ENCODE results near the gene SBSN. TPM values are rescaled to one million over a fixed set of nuclear protein-coding genes. Genes with fewer than 3 reads are reported as not detected.

The SBSN gene
- total RNA-seq, 1 donor from 2014 or later: not detected

DNA sequence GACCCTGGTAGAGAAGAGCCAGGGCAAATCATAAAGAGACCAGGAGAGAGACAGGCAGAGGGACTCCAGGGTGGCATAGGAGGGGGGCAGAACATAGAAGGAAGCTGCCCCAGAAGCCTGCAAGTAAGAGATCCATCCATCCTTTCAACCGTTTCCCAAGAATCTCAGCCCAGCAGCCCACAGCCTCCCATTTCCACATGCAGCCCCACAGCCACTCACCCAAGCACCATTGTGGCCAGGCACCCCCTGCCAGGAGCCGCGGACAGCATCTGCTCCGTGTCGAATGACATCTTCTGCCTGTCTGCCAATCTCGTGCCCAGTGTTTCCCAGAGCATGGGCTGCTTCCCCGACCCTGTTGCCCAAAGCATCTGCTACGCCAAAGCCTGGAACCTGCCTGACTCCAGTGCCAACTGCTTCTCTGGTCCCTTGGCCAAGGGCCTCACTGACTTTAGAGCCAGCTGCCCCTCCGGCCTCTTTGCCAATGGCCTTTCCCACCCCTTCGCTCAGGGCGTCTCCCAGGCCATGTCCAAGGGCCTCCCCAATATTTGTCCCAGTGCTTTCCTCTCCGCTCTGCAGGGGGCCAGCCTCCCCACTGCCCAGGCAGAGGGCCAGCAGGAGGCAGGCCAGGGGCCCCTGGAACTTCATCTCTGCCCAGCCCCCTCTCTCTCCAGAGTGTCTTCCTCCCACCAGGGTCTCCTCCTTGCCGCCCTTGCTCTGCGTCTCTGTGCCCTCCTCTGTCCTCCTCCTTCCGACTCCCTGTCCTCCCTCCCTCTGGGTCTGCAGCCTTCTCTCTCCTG lies 15.1 kb downstream of the SBSN start:
- no peak for DNase-seq (ENCODE audit: missing footprints)
- intact Hi-C loops (cut with DNase I): no loop called here
- no peak for ATAC-seq

DNA sequence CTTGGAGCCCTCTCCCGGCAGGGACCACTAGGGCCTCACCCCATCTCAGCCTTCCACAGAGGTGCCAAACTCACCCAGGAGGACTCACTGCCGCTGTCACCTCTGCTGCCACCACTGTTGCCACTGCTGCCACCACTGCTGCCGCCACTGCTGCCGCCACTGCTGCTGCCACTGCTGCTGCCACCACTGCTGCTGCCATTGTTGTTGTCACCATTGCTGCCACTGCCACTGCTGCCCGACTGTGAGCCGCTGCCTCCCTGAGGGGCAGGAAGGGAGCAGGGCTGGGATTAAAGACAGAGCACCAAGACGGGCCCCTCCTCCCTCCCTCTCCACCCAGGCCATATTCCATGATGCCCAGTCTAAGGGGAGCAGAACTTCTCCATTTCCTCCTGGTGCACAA lies 16.8 kb downstream of the SBSN start:
- intact Hi-C loops (cut with DNase I): no loop called here

GRCh38 chr19:35510626-35510964 lies 17.5 kb downstream of the SBSN start:
- DNase-seq (ENCODE audit: missing footprints) (no peak), ATAC-seq (no peak)
- intact Hi-C loops (cut with DNase I): no loop called here

More for the DNA sequence above, 16.8 kb downstream of the SBSN start:
- DNase-seq (ENCODE audit: missing footprints) (no peak), ATAC-seq (no peak)

DNA sequence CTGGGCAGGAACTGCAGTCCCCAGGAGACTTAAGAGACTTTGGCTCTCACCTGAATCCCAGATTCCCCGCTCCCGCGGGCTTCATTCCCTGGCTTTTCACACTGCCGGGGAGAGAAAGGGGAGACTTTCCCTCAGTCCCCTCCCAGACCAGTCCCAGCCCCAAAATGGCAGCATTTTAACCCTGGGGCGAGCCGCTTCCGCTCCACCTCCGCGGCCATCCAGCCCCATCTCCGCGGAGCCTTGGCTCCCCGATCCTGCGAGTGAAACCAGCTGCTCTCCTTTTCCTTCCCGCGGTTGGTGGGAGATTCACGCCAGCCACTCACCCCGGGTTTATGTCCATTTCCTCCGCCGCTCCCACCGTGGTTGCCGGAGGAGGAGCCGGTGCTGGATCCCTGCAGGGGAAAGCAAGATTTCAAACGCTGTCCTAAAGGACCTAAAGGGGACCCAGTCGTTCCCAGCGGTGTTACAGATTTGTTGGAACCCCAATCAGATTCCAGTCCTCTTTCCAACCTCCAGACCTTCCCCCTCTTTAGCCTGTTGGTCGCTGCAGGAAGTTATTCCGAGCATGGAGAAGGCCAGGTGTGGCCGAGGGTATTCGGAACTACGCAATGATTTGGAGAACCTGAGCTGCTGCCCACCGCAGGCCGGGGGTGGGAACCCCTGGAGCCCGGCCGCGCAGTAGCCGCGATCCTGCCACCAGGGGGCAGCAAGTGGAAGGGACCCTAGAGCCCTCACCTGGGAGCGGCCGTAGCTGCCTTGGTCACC lies 18.1 kb downstream of the SBSN start:
- peak; percentile 85 for DNase-seq (ENCODE audit: missing footprints)
- intact Hi-C loops (cut with DNase I): no loop called here
- ATAC-seq: no peak

GRCh38 chr19:35509018-35509652 lies 19.0 kb downstream of the SBSN start:
- intact Hi-C loops (cut with DNase I): no loop called here
- ATAC-seq: no peak
- no peak for DNase-seq (ENCODE audit: missing footprints)

- no peak for DNase-seq (ENCODE audit: missing footprints)
- intact Hi-C loops (cut with DNase I): no loop called here
- no peak for ATAC-seq
Observed at GRCh38 chr19:35508129-35508528, 20.0 kb downstream of the SBSN start.

- ATAC-seq (no peak), DNase-seq (ENCODE audit: missing footprints) (no peak)
- intact Hi-C loops (cut with DNase I): no loop called here
Observed at GRCh38 chr19:35507561-35507960, 20.6 kb downstream of the SBSN start.

- no peak for DNase-seq (ENCODE audit: missing footprints)
- no peak for ATAC-seq
- intact Hi-C loops (cut with DNase I): no loop called here
Observed at GRCh38 chr19:35506011-35506410, 22.1 kb downstream of the SBSN start.

DNA sequence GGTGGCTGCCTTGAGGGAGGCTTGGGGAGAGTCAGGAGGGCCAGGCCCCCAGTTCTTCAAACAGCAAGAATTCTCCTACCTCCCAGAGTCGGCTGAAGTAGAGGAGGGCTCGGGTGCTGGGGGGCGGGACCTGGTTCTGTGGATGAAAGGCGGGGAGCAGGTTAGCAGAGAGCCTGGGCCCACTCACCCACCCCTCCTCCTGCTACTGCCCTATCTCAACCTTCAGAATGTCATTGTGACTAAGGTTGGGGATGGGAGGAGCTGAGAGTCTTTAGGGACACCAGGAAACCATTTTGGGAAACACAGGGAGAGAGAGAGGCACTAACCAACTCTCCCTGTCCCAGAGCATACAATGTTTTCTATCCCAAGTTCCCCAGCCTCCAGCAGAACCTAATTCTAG lies 25.4 kb downstream of the SBSN start:
- intact Hi-C loops (cut with DNase I): no loop called here
- ATAC-seq (peak; percentile 28), DNase-seq (ENCODE audit: missing footprints) (no peak)

DNA sequence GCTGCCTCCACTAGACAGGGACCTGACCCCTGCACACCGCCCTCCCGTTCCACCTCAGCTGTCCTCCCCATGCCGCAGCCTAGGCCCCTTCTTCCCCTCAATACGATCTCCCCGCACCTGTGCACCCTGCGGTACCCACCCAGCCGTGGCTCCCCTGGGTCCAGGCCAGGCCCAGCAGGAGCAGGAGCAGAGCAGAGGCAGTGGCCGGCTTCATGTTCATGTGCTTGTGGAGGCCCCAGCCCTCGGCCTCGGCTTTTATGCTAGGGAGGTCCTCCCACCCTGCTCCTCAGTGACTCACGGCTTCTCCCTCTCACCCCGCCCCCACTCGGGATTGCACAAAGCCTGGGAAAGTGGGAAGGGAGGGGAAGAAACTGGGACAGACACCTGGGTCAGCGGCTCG lies 26.4 kb downstream of the SBSN start:
- intact Hi-C loops (cut with DNase I): no loop called here
- peak; percentile 10 for ATAC-seq
- DNase-seq (ENCODE audit: missing footprints): no peak

DNA sequence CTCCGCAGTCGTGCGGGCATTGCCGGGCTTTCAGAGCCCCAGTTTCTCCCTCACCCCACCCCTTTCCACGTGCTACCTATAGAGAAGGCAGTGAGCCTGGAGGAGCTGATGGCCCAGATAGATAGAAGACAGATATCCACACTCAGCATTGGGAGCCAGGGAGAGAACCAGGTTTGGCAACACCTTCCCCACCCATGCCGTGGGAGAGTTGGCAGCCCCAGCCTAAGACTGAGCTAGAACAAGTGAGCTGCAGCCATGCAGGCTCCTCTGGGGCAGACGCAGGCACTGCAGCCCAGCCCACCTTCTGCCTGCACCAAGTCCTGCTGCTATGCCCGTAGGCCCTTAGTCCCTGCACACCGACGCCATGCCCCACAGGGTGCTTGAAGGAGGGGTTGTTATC lies 27.5 kb downstream of the SBSN start:
- DNase-seq (ENCODE audit: missing footprints) (no peak), ATAC-seq (no peak)
- intact Hi-C loops (cut with DNase I): no loop called here

DNA sequence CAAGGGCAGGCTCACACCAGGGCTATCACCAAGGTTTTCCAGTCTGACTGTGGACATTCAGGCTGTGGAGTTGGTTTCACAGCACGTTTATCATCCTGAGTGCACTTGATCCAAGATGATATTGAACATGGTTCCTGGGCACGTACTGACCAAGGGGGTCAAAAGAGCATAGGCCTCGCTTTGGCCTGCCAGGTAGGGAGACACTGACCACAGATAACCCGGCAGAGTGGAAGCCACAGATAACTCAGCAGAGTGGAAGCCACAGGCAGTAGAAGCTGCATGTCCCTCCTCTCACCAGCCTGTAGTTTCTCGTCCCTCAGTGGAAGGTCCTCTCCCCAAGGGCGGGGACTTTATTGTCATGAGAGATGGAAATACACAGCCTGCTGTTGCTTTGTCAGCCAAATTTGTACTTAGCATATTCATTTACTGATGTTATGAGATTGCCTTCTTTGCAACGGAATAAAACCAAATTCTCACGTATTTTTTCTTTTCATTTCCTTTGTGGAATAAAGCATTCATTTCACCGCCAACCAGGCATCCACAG lies 29.1 kb downstream of the SBSN start:
- intact Hi-C loops (cut with DNase I): no loop called here

GRCh38 chr19:35498220-35498619 lies 29.9 kb downstream of the SBSN start:
- ATAC-seq: no peak
- DNase-seq (ENCODE audit: missing footprints): no peak
- intact Hi-C loops (cut with DNase I): no loop called here

More for the DNA sequence above, 29.1 kb downstream of the SBSN start:
- no peak for ATAC-seq
- no peak for DNase-seq (ENCODE audit: missing footprints)

DNA sequence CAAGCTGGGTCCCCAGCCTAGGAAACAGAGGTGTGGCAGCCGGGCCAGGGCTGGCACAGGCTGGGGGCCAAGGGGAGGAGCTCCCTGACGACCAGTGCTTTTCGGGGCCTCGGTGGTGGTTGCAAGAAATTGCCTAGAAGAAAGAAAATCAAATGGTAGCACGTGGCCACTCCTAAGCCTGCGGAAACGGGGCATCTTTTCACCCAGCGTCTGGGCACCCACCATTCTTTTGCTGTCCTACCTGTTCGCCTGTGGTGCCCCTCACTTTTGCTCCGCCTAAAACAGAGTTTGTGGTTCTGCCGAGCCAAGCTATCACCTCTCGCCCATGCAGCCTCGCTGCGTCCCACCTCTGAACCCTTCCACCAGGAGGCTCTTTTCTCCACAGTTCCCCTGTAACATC lies 30.7 kb downstream of the SBSN start:
- ATAC-seq: no peak
- intact Hi-C loops (cut with DNase I): no loop called here
- no peak for DNase-seq (ENCODE audit: missing footprints)

DNA sequence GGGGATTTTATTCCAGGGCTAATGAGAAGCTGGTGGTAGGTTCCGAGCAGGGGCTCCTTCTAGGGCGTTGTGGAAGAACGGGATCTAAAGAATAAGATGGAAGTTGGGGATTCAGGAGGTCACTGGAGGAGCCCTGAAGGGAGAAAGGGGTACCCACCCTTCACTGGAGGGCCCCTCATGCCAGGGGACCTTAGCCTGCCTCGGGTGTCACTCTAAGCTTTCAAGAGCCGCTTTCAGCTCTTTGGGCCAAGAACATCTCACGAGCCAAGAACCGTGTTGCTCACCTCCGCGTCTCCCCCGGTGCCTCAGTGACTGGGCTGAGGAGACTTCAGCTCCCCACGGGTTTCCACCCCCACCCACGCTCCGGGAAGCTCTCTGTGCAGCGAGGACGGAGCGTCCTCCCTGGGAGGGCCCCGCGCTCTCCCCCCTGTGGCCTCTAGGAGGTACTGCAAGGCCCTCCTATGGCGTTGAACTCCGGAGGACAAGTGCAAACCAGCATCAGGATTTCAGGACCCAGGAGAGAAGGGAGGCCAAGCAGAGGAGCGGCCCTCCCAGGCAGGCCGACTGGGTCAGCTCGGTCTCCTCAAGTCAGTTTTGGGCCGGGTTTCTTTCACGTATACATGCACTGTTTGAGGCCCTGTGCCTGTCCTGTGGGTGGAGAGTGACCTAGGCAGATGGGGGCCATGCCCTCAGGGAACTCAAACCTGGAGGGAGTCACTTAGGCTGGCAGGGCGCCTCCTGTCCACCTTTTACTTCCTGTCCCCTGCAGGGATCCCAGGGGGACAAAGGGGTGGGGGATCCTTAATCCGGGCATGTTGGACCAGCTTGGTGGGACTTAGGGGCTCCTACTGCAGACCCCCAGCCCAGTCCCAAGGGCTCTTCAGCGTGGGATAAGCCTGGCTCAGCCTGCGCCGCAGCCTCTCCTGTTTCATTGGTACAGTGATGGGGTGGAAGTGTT lies 32.7 kb downstream of the SBSN start:
- peak; percentile 92 for ATAC-seq
- intact Hi-C loops (cut with DNase I): loop anchor here (2.0 kb wide), 1 partner anchor 143 kb away; no protein-coding TSS in a partner anchor
- peak; percentile 87 for DNase-seq (ENCODE audit: missing footprints)

GRCh38 chr19:35493971-35494370 lies 34.1 kb downstream of the SBSN start:
- DNase-seq (ENCODE audit: missing footprints): no peak
- intact Hi-C loops (cut with DNase I): loop anchor here (2.0 kb wide), 1 partner anchor 141 kb away; no protein-coding TSS in a partner anchor
- no peak for ATAC-seq

DNA sequence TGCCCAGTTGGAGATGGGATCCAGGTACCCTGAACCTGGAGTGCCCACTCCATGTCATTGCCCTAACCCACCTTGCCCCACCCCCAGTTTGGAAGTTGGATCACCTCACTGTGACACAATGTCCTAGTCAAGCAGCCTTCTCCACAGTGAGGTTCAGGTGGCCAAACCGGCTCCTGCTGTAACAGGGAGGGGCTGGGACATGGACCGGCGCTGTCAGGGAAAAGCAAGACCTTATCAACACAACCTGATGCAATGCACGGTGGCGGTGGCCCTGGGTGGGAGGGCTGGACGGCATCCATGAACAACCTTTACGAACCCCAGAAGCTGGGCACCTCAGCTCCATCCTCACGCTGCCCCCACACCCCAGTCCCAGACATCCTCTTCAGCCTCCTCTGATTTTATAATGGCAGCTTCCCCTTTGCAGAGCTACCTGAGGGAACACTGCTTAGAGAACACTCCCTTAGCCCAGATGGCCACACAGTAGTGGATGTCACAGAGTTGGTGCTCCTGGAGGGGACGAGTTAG lies 36.2 kb downstream of the SBSN start:
- DNase-seq (ENCODE audit: missing footprints) (no peak), ATAC-seq (no peak)
- intact Hi-C loops (cut with DNase I): no loop called here

DNA sequence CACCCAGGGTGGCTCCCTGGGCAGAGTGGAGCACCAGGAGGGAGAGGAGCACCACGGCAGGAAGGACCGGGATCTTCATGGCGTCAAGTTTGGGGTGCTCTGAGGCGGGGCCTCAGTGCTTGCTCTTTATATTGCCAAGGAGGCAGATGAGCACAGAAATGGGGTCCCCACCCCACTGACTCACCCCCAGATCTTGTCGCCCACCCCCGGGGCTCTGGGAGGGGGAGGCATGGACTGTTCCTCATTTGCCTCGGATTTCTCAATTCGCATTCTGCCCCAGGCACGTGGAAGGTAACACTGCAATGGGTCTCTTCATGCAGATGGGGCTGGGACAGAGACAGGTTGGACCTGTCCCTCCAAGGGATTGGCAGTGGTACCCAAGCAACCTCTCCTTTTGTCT lies 37.7 kb downstream of the SBSN start, which contains the start of gene KRTDAP:
Gene KRTDAP, minus strand, starts transcription at position 101 of the 400 bp plus-strand sequence. Its CDS starts 22 bp downstream, at position 79.
- ATAC-seq (no peak), DNase-seq (ENCODE audit: missing footprints) (no peak)
- intact Hi-C loops (cut with DNase I): no loop called here
